Left ventricle myocardium superior (tissue), 1 donor: Measurements from ENCODE around the gene NIPA2. TPM values are rescaled to one million over a fixed set of nuclear protein-coding genes. Genes with fewer than 3 reads are reported as not detected.

Experiments
- ATAC-seq: fragments of 200-7000 bp; cut with Tn5 transposase; one replicate; pipeline ENCODE4 v1.9.1; 2020; ENCODE audit warnings: mild to moderate bottlenecking, moderate library complexity
- DNase-seq: peaks from one replicate; pipeline ENCODE4 v3.0.0-alpha.2; 2020
- intact Hi-C: fragments of 100-400 bp; cut with micrococcal nuclease; formaldehyde crosslinking; loops from one replicate; pipeline ENCODE4 v1.11.0; 2022
- total RNA-seq: library from RNA; stranded (reverse); fragmentation: NEBNext Ultra II Directional; extraction: Animal tissue kit (Norgen Biotek cat#: 25700); gene quantifications from one replicate; pipeline ENCODE4 v1.2.1, GENCODE V29; 2021
- donor health status: DM: no; HTN: yes; CAD: no; lungs with severe emphysema.

The NIPA2 gene
- total RNA-seq, 1 donor from 2014 or later, result 17.3 TPM

DNA sequence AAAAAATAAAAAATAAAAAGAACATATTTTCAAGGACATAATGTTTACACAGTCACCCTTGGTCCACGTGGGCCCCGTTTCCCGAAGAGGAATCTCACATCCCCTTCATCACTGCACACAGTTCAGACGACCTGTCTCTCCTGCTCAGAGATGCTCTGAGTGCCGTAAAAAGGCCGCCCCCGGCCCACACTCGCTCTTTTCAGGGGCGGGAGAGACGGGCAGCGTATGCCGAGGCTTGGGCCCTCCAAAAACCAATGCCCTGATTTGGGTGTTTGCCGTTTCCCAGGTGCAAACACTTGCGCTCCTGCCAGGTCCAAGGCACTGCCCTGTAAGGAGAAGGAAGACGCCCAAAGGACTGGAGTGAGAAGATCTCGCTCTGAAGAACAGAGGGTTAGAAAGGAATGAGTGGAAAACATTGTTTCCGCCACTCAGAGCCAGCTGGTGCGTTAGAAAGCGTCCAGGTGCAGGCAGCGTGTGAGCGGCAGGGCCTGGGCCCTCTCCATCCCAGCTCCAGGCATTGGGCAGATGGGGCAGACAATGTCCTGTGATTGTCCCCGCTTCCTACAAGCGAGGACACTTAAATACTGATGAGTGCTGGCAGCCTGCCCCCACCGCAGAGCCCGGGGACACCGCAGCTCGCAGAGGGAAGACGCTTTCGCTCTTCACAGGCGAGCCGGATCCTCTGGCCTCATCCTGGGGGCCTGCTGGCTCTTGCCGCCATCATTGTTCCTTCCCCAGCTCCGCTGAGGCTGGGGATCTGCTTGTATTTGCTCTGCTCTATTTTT is 53.2 kb downstream of the NIPA2 start:
- no peak for ATAC-seq
- intact Hi-C loops, result no loop called here
- DNase-seq, result no peak

DNA sequence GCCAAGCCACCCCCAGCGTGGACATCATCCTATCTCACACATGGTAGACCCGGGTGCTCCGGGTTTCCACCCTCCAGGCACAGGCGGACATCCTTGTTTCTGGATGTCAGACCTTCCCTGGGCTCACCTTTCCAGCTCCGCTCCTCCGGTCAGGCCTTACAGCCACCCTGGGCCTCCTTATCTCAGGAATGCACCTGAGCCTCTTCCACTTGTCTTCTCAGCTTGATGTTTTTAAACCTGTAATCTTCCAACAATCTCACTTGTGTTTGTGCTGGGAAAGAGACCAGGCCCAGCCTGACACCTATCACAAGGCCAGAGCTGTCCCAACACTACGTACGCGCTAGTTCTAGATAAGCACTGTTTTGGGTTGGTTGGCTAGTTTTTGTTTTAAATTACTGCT is 53.9 kb downstream of the NIPA2 start:
- DNase-seq (no peak), ATAC-seq (no peak)
- intact Hi-C loops, result no loop called here

DNA sequence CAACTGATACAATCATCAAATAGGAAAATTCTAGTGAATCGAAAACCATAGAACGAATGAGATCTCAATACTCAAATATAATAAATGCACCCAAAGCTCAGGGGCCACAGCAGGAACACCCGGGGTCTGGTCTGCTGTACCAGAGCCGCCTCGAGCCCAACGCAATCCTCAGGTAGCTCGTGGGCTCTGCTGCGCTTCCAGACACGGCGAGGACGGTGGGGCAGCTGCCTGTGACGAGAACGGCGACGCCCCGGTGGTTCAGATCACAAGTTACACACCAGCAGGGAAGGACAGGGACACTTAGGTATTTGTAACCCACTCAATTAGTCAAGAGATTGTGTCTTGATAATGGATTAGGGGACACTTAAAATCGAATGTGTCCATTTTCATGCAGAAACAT is 54.6 kb downstream of the NIPA2 start:
- ATAC-seq (no peak), DNase-seq (no peak)
- intact Hi-C loops, result no loop called here

DNA sequence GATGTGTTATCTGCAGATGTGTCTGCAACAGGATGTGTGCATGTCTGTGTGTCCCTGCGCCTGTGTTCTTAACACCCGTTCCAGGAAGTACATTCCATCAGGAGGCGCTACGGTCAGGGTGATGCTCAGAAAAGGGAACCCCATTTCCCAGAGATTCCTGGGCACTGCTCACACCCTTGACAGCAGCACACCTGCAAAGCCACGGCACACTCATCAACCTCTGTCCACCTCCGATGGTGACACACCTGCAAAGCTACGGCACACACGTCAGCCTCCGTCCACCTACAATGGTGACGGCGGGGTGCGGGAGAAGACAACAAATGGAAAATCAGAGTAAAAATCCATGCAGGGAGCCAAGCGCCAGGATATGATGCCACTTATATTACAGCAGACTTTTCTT is 55.4 kb downstream of the NIPA2 start:
- intact Hi-C loops, result no loop called here
- no peak for ATAC-seq
- DNase-seq, result no peak

DNA sequence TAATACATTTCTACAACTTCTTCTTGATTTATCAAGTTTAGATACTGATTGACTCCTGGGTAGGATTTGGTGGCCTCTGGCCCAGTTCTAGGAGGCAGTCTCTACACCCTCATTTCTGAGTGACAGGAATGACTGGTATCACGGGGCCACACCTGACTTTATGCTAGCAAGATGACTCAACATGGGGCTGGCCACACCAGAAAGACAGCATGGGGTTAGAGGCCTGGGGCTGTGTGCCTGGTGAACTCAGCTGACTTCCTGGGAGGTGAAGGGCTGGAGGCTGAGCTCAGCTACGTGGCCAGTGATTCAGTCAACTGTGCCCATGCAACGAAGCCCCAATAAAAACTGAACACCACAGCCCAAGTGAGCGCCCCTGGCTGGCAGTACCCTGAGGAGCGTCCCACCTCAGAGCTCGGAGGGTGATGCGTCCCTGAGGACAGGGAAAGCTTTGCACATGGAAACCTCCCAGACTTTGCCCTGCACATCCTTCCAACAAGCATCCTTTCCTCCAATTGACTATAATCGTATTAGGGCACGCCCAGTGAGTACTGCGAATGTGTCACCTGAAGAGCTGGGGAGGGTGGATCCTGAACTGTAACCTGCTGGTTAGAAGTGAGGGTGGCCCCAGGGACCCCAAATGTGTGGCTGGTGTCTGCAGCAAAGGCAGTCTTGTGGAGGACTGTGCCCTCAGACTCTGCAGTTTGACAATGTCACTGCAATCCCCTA is 57.2 kb downstream of the NIPA2 start:
- no peak for DNase-seq

DNA sequence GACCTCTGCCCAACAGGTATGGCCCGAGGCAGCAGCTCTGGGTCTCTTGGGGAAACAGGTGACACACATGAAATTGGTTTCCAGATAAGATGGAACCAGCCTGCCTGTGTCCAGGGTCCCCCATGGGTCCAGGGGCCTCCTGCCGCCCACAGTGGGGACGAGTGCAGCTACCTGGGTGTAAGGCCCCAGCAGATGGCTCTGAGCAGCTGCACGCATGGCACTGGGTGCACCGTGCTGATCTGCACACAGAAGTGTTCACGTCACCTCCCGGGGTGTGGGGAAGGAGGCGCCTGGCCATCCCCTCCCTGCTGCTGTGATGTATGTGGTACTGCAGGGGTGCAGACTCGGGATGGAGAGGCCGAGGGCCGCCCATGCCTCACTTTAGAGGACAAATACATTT is 63.6 kb downstream of the NIPA2 start:
- no peak for DNase-seq
- intact Hi-C loops, result no loop called here

More for the DNA sequence above, 57.2 kb downstream of the NIPA2 start:
- intact Hi-C loops, result no loop called here
- no peak for ATAC-seq

DNA sequence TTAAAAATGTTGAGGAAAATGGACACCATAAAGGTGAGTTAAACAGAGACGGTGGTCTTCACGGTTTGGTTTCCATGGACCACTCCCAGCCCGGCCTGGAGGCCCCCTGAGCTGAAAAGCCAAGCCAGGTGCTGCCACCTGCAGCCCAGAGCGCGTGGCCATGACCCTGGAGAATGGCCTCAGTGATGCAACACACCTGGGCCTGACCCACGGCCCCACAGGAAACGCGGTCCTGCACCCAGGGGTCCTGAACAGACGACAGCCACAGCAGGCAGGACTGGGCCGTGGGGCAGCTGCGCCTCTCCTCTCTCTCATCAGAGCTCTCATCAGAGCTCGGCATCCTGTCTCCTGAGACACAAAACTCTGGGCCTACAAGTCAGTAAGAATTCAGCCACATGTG is 64.1 kb downstream of the NIPA2 start:
- DNase-seq (no peak), ATAC-seq (no peak)
- intact Hi-C loops, result no loop called here

More for the DNA sequence above, 63.6 kb downstream of the NIPA2 start:
- ATAC-seq, result no peak

DNA sequence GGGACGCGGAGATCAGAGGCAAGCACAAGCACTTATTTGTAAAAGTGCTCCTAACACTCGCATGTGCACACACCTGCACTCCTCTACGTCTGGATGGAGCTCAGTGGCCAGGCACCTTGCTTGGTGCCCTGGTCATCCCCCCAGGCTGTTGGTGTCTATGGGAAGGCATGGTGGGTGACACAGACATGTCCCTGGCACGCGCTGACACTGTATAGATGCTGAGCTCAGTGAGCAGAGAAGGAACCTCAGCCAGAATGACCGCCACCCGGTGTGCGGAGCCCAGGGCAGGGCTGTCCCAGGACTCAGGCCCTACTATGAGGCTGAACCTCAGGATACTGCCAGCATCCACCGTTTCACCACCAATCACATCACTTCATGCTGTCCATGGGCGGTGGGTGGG is 64.5 kb downstream of the NIPA2 start:
- intact Hi-C loops, result no loop called here
- ATAC-seq (no peak), DNase-seq (no peak)

DNA sequence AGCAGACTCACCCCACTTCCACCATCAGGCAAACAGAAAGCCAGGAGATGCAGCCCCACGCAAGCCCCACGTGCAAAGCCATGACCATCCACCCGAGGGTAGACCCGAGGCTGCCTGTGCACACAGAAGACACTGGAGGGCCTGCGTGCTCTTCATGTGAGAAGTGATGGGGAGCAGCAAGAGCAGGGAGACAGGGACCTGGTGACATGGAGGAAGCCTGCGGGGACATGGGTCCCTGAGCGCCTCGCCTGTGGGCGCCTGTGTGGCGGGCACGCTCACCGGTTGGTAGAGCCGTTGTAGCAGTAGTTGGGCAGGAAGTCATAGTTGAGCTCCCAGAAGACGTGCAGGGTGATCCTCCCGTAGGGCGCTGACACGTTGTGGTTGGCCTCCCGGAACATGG is 65.0 kb downstream of the NIPA2 start:
- DNase-seq (no peak), ATAC-seq (no peak)
- intact Hi-C loops, result no loop called here

DNA sequence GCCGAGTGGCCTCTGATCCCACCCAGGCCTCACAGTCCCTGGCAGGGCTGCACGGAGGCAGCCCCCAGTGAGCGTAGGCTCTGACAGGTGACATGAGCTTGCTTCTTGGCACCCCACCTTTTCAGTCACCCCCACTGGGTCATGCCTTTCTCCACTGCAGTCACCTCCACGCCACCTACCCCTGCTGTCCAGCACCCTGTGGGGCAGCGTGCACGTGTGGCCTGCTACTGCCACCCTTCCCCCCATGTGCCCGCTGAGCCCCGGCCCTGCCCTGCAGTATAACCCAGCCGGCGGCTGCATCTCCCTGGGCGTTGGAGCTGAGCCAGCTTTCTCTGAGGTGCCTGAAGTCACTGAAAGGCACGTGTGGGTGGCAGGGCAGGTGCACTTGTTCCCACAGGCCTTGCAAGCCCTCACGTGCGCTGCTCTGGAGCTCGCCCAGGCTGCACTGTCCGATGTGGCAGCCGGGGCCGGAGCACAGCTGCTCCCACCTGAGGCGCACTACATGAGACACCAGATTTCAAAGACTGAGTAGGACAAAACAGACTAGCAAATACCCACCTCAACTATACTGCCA is 65.6 kb downstream of the NIPA2 start:
- peak; percentile 20 for ATAC-seq
- no peak for DNase-seq
- intact Hi-C loops, result no loop called here

DNA sequence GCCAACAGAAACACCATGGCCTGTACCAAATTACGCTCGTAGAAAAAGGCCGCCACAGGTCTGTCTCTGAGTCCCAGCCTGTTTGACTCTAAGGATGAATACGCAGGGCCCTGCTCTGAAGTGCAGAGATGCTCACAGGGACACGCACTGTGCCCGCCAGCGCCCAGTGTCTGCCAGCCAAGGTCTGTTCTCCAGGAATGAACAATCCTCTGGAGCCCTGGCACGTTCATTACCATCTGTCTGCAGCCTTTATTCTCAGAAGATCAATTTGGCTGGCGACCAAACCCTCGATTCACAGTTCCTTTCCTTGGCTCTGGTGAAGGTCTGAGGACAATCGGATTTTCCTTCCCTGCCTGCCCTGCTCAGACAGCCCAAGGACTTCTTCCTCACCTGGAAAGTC is 66.3 kb downstream of the NIPA2 start:
- ATAC-seq, result peak; percentile 84
- DNase-seq, result peak; percentile 47
- intact Hi-C loops, result no loop called here

DNA sequence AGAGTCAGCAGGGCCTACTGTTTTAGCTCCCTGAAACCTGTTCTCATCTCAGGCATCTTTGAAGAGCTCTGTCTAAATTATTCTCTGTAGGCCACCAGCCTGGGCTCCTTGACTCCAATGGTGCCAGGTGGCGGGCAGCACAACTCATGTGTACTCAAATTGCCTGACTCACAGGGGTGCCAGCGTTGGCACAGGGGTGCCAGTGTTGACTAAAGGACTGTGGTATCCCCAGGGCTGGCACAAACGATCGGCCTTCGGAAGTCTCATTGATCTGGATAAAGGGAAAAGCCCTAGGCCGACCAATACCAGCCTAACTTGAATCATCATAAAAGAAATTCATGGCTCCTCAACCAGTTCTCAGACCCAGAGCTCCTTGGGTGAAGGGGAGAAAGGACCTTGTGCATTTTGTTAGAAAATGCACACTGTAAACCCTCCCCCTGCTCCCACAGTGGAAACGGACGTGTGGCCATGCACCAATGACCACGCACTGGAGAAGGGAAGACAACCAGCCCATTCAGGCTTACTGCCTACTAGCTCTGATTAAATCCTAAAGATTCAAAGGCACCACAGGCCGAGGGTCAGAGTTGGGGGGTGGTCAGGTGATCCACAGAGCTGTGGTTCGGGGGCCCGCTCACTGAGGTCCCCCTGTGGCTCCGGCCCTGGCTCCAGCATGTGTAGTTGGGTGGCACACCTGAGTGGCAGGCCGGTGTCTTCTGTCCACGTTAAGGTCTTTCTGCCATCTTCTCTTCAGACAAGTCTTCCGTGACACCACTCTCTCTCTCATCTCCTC is 68.9 kb downstream of the NIPA2 start:
- intact Hi-C loops, result no loop called here

DNA sequence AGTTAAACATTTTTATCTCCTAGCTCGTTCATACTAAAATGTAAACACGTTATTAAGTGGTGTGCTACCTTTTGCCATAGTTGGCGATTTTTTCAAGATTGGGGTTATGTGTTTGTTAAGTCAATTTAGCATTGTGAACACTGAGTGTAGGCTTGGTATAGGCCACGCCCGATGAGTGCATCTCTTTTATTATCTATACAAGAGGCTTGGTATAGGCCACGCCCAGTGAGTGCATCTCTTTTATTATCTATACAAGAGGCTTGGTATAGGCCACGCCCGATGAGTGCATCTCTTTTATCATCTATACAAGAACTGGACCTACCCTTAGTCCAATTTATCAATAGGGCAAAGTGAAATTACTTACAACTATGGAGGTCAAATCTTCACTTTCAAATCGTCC is 70.4 kb downstream of the NIPA2 start:
- ATAC-seq (no peak), DNase-seq (no peak)
- intact Hi-C loops, result no loop called here

More for the DNA sequence above, 68.9 kb downstream of the NIPA2 start:
- DNase-seq (no peak), ATAC-seq (no peak)

DNA sequence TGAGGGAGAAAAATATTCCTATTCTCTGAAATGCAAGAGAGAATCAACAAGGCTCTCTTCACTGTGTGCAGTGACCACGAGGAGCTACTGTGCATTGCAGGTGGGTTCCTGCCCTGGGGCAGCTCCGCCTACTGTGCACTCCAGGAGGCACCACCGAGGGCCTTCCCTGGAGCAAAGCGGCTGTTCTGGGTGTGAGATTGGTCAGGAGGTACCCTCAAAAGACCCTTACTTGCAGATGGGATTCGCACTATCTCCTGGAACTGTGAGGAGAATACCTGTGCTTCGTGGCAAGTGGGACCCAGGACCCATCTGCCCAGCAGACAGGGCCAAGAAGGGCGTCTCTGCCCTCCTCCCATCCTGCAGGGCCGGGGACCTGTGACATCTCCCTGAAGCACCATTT is 72.8 kb downstream of the NIPA2 start:
- DNase-seq, result no peak
- no peak for ATAC-seq
- intact Hi-C loops, result no loop called here

DNA sequence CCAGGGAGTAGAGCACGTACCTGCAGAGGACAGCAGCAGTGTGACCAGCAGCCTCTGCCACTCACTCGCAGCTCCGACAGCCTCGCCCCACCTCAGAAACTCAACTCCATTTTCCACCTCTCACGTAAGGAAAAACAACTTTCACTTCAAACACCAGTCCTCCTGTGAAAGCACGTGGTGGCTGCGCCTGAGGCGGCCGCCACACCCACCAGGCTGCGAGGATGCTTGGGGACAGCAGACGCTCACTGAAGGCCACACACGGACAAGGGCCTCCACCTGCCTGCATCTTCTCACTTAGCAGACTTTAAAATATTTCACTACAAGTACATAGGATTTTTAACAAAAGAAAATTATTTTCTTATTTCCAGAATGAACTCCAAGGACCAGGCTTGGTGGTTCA is 73.8 kb downstream of the NIPA2 start:
- ATAC-seq (no peak), DNase-seq (no peak)
- intact Hi-C loops, result no loop called here

DNA sequence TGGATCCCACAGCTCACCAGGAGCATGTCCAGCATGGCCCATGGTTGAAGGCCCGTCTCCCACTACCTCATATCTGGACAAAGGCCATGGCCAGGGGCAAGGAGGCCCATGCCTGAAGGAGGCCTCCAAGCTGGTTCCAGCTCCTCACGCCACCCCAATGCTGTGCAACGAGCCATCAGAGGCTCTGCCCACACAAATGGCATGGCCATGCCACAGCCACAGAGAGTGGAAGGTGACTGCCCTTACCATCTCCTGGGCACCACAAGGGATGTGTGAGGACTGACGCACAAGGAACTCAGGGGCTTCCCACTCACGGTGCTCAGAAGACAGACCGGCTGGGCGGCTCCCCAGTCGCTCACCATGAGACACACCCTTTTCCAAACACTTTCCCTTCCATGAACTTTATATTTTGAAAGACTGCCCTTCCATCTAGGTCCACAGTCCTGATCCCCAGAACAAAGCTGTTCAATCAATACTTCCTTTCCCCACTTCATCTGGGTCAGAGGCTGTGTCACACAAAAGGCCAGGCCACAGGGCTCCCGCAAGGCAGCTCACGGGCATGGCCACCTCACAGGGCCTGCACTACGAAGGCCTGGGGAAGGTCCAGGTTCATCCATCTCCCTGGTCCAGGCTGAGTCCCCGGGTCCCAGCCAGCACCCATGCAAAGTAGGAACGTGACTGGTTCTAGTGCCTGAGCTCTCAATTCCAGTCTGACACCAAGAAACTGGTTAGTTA is 75.3 kb downstream of the NIPA2 start:
- no peak for DNase-seq
- intact Hi-C loops, result no loop called here
- no peak for ATAC-seq

DNA sequence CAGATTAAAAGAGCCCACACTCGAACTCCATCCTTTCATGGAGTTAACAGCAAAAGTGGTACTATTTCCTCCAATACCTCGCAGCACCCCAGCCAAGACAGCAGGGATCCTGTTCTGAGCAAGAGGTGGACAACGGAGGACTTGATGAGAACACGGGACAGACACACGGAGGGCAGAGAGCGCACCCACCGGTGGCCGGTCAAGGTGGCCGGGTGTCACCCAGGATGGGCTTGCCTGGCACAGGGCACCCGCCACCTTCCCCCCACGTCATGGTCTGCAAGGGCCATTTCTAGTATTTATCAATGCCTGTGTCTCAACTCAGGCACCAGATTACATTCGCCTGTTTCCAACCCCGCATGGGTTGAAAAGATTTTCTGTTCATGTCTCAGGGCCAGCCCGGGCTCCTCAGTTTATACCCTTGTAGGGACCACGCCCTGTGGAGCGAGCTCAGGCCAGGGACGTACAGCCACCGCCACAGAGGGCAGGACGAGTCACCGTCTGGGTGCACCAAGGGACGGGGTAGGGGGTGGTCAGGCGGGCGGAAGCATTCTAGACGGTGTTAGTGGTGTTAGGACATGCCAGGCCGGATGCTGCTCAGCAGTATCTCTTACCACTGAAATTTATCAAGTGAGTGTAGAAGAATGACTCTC is 77.5 kb downstream of the NIPA2 start:
- DNase-seq, result no peak
- intact Hi-C loops, result no loop called here
- no peak for ATAC-seq

DNA sequence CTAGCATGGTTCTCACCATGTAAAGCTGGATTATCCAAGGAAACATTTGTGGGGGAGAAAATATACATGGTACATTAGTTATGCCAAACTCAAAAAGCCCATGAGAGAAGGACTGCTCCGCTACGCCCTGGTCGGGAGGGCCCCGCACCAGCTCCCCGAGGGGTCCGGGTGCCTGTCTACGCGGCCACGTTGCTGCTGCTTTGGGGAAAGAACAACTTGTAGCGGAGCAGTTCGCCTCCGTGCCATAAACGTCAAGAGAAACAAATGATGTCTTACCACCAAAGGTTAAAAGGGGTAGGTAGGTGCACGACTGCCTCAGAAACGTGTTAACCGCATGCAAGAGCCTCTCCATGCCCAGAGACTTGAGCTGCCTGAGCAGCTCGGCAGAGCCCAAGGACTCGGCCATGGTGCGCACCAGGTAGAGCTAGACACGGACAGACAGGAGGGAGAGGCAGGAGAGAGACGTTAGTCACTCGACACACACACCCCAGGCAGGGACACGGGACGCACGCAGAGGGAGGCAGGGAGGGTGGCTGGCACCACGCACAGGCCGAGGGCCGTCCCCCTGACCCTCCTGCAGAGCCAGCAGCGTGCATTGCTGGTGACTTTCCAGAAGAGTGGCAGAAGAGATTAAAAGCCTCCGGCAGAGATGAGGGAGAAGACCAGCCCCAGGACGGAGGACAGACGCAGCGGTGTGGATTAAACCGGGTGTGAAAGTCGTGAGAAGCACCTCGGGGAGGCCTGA is 78.3 kb downstream of the NIPA2 start:
- intact Hi-C loops, result no loop called here
- DNase-seq (no peak), ATAC-seq (no peak)
